ENCODE measurements around the gene TMEM259.

TMEM259 gene

GRCh38 chr19:1015061-1015781 lies 5.7 kb downstream of the TMEM259 start:
- no peak for DNase-seq

GRCh38 chr19:1014161-1015060 lies 6.5 kb downstream of the TMEM259 start:
- no peak for DNase-seq

- no peak for DNase-seq
Measured at GRCh38 chr19:1013218-1013617, 7.7 kb downstream of the TMEM259 start.

- no peak for DNase-seq
Measured at GRCh38 chr19:1012334-1012733, 8.6 kb downstream of the TMEM259 start.

- DNase-seq = no peak
Measured at GRCh38 chr19:1011831-1012333, 9.0 kb downstream of the TMEM259 start.

GRCh38 chr19:1010586-1011510 lies 10.1 kb downstream of the TMEM259 start:
- no peak for DNase-seq

GRCh38 chr19:1009981-1010538 lies 10.9 kb downstream of the TMEM259 start:
- no peak for DNase-seq

GRCh38 chr19:1009041-1009980 lies 11.6 kb downstream of the TMEM259 start:
- DNase-seq = no peak

GRCh38 chr19:1008268-1009040 lies 12.5 kb downstream of the TMEM259 start:
- DNase-seq = no peak

GRCh38 chr19:1007399-1008251 lies 13.3 kb downstream of the TMEM259 start:
- no peak for DNase-seq

- DNase-seq = no peak
Measured at GRCh38 chr19:1006711-1007398, 14.1 kb downstream of the TMEM259 start.

- no peak for DNase-seq
Measured at GRCh38 chr19:1004803-1005664, 15.9 kb downstream of the TMEM259 start.

- DNase-seq = no peak
Measured at GRCh38 chr19:1004204-1004802, 16.6 kb downstream of the TMEM259 start.

GRCh38 chr19:1003283-1003682 lies 17.6 kb downstream of the TMEM259 start:
- DNase-seq = no peak

GRCh38 chr19:1002600-1002999 lies 18.3 kb downstream of the TMEM259 start:
- no peak for DNase-seq

- no peak for DNase-seq
Measured at GRCh38 chr19:1001538-1002166, 19.3 kb downstream of the TMEM259 start.
